Smooth muscle cell (in vitro differentiated cells): ENCODE data around the gene STN1. TPM values are rescaled to one million over a fixed set of nuclear protein-coding genes. Genes with fewer than 3 reads are reported as not detected.

ENCODE experiments used
- DNase-seq: peaks from one replicate; lab custom pipeline; 2025; ENCODE audit not compliant: unreplicated experiment; lab: John Stamatoyannopoulos, UW
- H2AFZ ChIP-seq: fragments of 200-600 bp; sonication (generic); 2 replicates; pipeline ENCODE4 v1.6.0; 2016; ENCODE audit warnings: antibody characterized with exemption, low read depth, mild to moderate bottlenecking
- H3F3A ChIP-seq: fragments of 200-600 bp; sonication (generic); 2 replicates; pipeline ENCODE4 v1.6.0; 2017; ENCODE audit warnings: antibody characterized with exemption, low read depth
- H3K27ac ChIP-seq: fragments of 200-600 bp; sonication (generic); 2 replicates; pipeline ENCODE4 v1.5.1; 2016; ENCODE audit warnings: low read depth, mild to moderate bottlenecking
- H3K27me3 ChIP-seq: fragments of 200-600 bp; sonication (generic); 2 replicates; pipeline ENCODE4 v1.6.1; 2016; ENCODE audit warnings: low read depth, mild to moderate bottlenecking
- H3K36me3 ChIP-seq: fragments of 200-600 bp; sonication (generic); 2 replicates; pipeline ENCODE4 v1.5.1; 2016; ENCODE audit warnings: low read depth
- H3K4me1 ChIP-seq: fragments of 200-600 bp; sonication (generic); 2 replicates; pipeline ENCODE4 v1.5.1; 2016; ENCODE audit warnings: low read depth
- H3K4me2 ChIP-seq: fragments of 200-600 bp; sonication (generic); 2 replicates; pipeline ENCODE4 v1.6.0; 2016; ENCODE audit warnings: mild to moderate bottlenecking
- H3K4me3 ChIP-seq: fragments of 200-600 bp; sonication (generic); 2 replicates; pipeline ENCODE4 v1.5.1; 2016; ENCODE audit warnings: mild to moderate bottlenecking
- H3K79me2 ChIP-seq: fragments of 200-600 bp; sonication (generic); 2 replicates; pipeline ENCODE4 v1.6.0; 2016; ENCODE audit warnings: low read depth, mild to moderate bottlenecking
- H3K9ac ChIP-seq: fragments of 200-600 bp; sonication (generic); 2 replicates; pipeline ENCODE4 v1.6.0; 2016; ENCODE audit warnings: low read depth
- H3K9me3 ChIP-seq: fragments of 200-600 bp; sonication (generic); replicated peaks from 2 replicates; pipeline ENCODE4 v1.5.1; 2016; ENCODE audit warnings: low read depth
- H4K20me1 ChIP-seq: fragments of 200-600 bp; sonication (generic); 2 replicates; pipeline ENCODE4 v1.6.0; 2016; ENCODE audit warnings: low read depth
- WGBS: methylation state at CpG from one replicate; pipeline ENCODE4 v1.1.7; 2016; ENCODE audit warnings: low lambda C conversion rate; 5-methylcytosine and 5-hydroxymethylcytosine counted together
- polyA plus RNA-seq: library from polyadenylated mRNA; unstranded; fragments of >200 nt; fragmentation: Nextera tagmentation; extraction: Ambion mirVana; gene quantifications from 2 replicates; pipeline ENCODE4 v1.2.1, GENCODE V29; 2016
- total RNA-seq: library from RNA; depleted of rRNA; stranded (reverse); fragments of >200 nt; gene quantifications from 2 replicates; pipeline ENCODE4 v1.2.3, GENCODE V29; 2014
- TF ChIP-seq, protein P1 (sequence below): fragments of 200-600 bp; sonication (generic); IDR thresholded peaks from 2 replicates; pipeline ENCODE4 v1.5.1; 2017; ENCODE audit warnings: borderline replicate concordance, mild to moderate bottlenecking, antibody characterized with exemption; ENCODE audit not compliant: insufficient read depth, poor library complexity, severe bottlenecking

STN1 gene
- total and polyA plus RNA-seq, 2 experiments from 2014 or later: 34.9 to 38.6 TPM

DNA sequence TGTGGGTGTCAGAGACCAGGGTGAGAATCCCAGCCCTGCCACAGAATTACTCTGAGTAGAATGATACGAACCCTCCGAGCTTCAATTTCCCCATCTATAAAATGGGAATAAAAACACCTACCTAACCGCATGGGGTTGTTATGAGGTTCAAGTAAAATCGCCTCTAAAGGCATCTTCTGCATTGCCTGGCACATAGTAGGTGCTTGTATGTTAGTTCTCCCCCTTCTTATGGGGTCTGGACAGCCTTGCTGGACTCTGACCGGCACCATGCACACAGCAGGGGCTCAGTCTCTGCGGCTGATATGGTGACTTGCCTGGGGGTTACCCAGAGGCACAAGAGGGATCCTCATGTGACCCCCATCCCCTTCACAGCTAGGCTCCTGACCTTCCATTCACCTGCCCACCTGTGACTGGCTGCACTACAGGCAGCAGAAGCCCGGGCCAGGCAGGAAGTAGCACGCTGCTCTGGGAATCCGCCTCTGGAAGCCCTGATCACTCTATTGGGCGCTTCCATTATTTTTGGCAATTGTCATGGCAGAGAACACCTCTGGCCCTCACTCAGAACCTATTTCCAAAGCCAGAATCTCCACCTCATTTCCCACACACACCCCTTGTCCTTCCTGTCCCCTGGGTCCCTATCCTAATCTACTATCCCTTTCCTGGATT lies 68.6 kb downstream of the STN1 start:
- H3K9me3 ChIP-seq: no peaks in the 10 kb centered on the region
- H3K9ac ChIP-seq: peak overlapping the region; percentile 48
- H2AFZ ChIP-seq: no peak overlapping the region
- H4K20me1 ChIP-seq: peaks cover 96% of the 10 kb centered on the region
- peaks cover 15% of the 10 kb centered on the region for H3K4me1 ChIP-seq
- H3K27ac ChIP-seq: peak overlapping the region; percentile 87
- H3K79me2 ChIP-seq: peaks cover 93% of the 10 kb centered on the region
- DNase-seq: no peak
- H3K4me3 ChIP-seq: no peak overlapping the region
- peak overlapping the region; percentile 55 for H3K4me2 ChIP-seq
- 89% methylated on average over 10 of the region's 10 CpGs for whole genome bisulfite sequencing
- TF ChIP-seq, protein P1, sequence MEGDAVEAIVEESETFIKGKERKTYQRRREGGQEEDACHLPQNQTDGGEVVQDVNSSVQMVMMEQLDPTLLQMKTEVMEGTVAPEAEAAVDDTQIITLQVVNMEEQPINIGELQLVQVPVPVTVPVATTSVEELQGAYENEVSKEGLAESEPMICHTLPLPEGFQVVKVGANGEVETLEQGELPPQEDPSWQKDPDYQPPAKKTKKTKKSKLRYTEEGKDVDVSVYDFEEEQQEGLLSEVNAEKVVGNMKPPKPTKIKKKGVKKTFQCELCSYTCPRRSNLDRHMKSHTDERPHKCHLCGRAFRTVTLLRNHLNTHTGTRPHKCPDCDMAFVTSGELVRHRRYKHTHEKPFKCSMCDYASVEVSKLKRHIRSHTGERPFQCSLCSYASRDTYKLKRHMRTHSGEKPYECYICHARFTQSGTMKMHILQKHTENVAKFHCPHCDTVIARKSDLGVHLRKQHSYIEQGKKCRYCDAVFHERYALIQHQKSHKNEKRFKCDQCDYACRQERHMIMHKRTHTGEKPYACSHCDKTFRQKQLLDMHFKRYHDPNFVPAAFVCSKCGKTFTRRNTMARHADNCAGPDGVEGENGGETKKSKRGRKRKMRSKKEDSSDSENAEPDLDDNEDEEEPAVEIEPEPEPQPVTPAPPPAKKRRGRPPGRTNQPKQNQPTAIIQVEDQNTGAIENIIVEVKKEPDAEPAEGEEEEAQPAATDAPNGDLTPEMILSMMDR: no peak
- H3K36me3 ChIP-seq: no peaks in the 10 kb centered on the region
- peaks cover 23% of the 10 kb centered on the region for H3F3A ChIP-seq
- no peaks in the 10 kb centered on the region for H3K27me3 ChIP-seq

DNA sequence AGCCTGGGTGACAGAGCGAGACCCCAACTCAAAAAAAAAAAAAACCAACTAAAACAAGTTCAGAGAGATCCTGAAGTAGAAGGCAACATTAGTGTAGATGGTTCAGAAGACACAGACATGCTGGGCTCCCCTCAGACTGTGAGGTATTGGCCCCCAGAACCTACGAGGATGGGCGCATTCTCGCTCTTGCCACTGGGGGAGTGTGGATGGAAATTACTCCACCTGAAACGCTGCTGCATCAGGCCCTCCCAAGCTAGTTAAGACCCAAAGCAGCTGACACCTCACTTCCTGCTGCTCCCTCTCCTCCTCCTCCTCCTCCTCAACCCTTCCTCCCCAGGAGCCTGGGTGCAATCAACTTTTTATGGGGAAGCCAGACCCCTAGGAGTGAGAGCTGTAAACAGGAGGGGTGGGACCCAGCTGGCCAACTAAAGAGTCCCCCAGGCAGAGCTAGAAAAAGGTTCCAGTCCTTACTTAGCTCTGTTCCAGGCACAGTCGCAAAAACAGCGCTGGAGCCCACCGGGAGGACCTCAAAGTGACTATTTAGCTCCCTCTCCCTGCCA lies 70.0 kb downstream of the STN1 start:
- no peak for DNase-seq
- peaks cover 99% of the 10 kb centered on the region for H4K20me1 ChIP-seq
- H3K27ac ChIP-seq: no peak overlapping the region
- no peak overlapping the region for H3K4me2 ChIP-seq
- no peak overlapping the region for H3K9ac ChIP-seq
- H3K4me3 ChIP-seq: no peak overlapping the region
- no peaks in the 10 kb centered on the region for H3K36me3 ChIP-seq
- 67% methylated on average over 8 of the region's 8 CpGs for WGBS
- no peaks in the 10 kb centered on the region for H3K9me3 ChIP-seq
- H3K4me1 ChIP-seq: peaks cover 17% of the 10 kb centered on the region
- peaks cover 93% of the 10 kb centered on the region for H3K79me2 ChIP-seq
- TF ChIP-seq, protein P1: peak; percentile 23
- no peaks in the 10 kb centered on the region for H3K27me3 ChIP-seq
- peaks cover 17% of the 10 kb centered on the region for H3F3A ChIP-seq
- H2AFZ ChIP-seq: no peak overlapping the region

DNA sequence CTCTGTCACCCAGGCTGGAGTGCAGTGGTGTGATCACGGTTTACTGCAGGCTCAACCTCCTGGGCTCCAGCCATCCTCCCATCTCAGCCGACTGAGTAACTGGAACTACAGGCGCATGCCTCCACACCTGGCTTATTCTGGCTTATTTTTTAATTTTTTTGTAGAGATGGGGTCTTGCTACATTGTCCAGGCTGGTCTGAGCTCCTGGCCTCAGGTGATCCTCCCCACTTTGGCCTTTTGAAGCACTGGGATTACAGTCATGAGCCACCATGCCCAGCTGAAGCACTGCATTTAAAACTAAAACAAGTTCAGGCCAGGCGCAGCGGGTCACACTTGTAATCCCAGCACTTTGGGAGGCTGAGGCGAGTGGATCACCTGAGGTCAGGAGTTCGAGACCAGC lies 70.6 kb downstream of the STN1 start:
- 93% methylated on average over 7 of the region's 7 CpGs for WGBS
- Histone ChIP-seq H3K4me1 (peaks cover 12% of the 10 kb centered on the region), H3K79me2 (peaks cover 93% of the 10 kb centered on the region)

More for the DNA sequence above, 70.6 kb downstream of the STN1 start:
- H3K4me3 ChIP-seq: no peak overlapping the region
- no peak overlapping the region for H2AFZ ChIP-seq
- H3K36me3 ChIP-seq: no peaks in the 10 kb centered on the region
- H3F3A ChIP-seq: peaks cover 11% of the 10 kb centered on the region
- TF ChIP-seq, protein P1: no peak
- H4K20me1 ChIP-seq: peaks cover 99% of the 10 kb centered on the region
- DNase-seq: no peak
- no peaks in the 10 kb centered on the region for H3K27me3 ChIP-seq
- H3K9ac ChIP-seq: no peak overlapping the region
- no peak overlapping the region for H3K27ac ChIP-seq
- no peak overlapping the region for H3K4me2 ChIP-seq
- H3K9me3 ChIP-seq: no peaks in the 10 kb centered on the region
